Activated CD4-positive, alpha-beta T cell treated with anti-CD3 and anti-CD28 coated beads, Interleukin-10, Interleukin-2, amounts not matched to agents 100 ng/mL and 50 ng/mL, durations not matched to agents 16 hours and 8 hours (primary cell): Measurements from ENCODE around the gene ANGPTL8.
A peak's percentile ranks its signal among the peaks of the same experiment; 100 is the strongest.

ENCODE experiments used
- DNase-seq: peaks from one replicate; pipeline ENCODE4 v3.0.0-alpha.2; 2020

Gene ANGPTL8

DNA sequence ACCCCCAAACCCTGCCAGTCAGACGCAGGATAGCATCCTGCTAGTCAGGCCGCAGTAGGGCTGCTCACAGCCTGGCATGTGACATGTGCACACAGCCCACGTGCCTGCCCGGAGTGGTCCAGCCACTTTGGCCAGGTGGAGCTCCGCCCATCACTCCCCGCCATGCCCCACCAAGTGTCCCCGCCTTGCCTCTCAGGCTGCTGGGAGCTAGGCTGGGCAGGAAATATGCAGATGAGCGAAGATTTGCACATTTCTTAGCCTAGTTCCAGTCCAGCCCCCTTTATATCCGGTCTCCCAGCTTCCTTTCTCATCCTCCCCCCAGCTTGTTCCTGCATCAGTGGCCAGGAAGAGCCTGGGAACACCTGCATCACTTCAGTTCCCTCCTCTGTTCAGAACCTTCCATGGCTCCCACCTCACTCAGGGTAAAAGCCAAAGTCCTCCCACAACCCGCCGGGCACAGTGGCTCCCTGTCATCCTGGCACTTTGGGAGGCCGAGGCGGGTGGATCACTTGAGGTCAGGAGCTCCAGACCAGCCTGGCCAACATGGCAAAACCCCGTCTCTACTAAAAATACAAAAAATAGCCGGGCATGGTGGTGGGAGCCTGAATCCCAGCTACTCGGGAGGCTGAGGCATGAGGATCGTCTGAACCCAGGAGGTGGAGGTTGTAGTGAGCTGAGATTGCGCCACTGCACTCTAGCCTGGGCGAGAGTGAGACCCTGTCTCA is 25.2 kb downstream of the ANGPTL8 start:
- no peak for DNase-seq

- DNase-seq: no peak
These were observed 25.9 kb downstream of the ANGPTL8 start for GRCh38 chr19:11265177-11265784.

DNA sequence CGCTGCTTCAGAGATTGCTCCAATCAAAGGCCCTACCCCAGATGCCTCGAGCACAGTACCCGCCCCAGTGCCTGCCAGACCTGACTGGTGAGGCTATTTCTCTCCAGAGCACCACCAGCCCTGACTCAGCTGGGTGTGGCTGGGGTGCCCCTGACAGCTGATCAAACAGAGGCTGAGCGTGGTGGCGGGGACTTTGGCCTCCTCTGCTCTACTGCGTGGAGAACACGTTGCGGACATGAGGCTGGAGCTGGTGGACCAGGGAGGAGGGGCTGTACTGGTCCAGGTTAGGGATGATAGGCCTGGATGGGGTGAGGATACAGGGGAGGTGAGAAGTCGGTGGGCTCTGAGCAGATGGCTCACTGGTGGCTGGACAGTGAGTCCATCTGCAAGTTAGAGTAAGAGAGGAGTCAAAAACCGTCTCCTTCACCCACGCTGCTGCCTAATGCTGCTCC is 26.4 kb downstream of the ANGPTL8 start:
- DNase-seq: no peak

GRCh38 chr19:11267316-11268085 is 28.1 kb downstream of the ANGPTL8 start:
- no peak for DNase-seq

- no peak for DNase-seq
These were observed 29.4 kb downstream of the ANGPTL8 start for GRCh38 chr19:11268783-11269267.

DNA sequence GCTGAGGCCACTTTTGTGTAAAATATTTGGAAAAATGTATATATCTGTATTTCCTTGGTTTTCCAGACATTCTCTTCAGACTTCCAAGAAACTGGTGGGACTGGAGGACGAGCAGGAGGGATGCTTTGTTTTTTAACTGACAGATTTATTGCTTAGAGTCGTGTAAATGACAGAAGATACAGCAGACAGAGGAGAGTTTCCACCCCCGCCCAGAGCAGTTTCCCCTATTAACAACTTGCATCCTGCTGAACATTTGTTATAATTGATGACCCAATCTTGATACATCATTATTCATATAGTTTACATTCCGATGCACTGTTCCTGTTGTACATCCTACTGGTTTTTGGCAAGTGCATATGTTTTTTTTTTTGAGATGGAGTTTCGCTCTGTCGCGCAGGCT is 30.0 kb downstream of the ANGPTL8 start:
- DNase-seq: no peak

- no peak for DNase-seq
These were observed 33.9 kb downstream of the ANGPTL8 start for GRCh38 chr19:11273296-11273695.

- DNase-seq: no peak
These were observed 34.6 kb downstream of the ANGPTL8 start for GRCh38 chr19:11273989-11274388.

GRCh38 chr19:11274533-11275086 is 35.2 kb downstream of the ANGPTL8 start:
- no peak for DNase-seq

GRCh38 chr19:11278670-11279069 is 39.3 kb downstream of the ANGPTL8 start:
- no peak for DNase-seq

- DNase-seq: peak; percentile 86
These were observed 40.3 kb downstream of the ANGPTL8 start for GRCh38 chr19:11279505-11280236.

DNA sequence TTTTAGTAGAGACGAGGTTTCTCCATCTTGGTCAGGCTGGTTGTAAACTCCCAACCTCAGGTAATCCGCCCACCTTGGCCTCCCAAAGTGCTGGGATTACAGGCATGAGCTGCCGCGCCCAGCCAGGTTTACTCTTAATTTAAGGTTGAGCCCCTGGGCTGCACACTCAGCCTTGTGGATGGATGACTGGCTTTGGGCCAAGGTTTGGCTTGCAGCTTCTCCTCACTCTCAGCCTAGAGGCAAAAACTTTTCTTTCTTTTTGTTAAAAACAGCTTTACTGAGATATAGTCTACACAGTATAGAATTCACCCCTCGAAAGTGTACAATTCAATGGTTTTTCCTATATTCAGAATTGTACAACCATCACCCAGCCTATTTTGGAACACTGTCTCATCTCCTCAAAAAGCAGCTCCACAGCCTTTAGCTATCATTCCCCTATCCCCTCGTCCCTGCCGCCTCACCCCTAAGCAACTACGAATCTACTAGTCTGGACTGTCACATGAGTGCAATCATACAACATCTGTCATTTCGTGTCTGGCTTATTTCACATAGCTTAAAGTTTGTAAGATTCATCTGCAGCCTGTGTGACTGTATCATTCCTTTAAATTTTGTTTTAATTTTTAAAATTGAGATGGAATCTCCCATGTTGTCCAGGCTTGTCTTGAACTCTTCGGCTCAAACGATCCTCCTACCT is 42.1 kb downstream of the ANGPTL8 start:
- DNase-seq: no peak

GRCh38 chr19:11284515-11284914 is 45.1 kb downstream of the ANGPTL8 start:
- DNase-seq: no peak

GRCh38 chr19:11286312-11286974 is 47.0 kb downstream of the ANGPTL8 start:
- no peak for DNase-seq

DNA sequence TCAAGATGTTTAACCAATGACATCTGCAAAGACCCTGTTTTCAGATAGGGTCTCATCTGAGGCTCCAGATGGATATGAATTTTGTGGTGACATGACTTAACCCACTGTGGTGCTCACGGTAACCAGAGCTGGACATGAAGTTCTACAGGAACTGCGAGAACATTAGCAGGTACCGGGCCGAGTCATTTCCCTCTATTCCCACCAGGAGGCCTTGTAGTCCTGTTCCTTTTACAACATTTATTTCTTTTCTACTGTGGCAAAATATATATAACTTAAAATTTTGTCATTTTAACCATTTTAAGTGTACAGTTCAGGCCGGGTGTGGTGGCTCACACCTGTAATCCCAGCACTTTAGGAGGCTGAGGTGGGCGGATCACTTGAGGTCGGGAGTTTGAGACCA is 48.9 kb downstream of the ANGPTL8 start:
- DNase-seq: no peak

DNA sequence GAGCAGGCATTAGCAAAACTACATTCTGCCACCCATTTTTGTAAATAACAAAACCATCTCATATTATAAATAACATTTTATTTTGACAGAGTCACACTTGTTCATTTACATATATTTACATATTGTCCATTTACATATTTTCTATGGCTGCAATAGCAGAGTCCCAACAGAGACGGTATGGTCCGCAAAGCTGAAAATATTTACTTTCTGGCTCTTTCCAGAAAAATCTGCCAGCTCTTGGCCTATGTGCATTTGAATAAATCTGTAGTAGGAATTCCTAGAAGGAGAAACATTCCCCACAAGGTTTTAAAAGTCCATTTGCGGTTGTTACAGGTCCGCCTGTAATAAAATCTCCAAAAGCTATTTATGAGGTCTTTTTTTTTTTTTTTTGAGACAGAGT is 50.8 kb downstream of the ANGPTL8 start:
- no peak for DNase-seq

DNA sequence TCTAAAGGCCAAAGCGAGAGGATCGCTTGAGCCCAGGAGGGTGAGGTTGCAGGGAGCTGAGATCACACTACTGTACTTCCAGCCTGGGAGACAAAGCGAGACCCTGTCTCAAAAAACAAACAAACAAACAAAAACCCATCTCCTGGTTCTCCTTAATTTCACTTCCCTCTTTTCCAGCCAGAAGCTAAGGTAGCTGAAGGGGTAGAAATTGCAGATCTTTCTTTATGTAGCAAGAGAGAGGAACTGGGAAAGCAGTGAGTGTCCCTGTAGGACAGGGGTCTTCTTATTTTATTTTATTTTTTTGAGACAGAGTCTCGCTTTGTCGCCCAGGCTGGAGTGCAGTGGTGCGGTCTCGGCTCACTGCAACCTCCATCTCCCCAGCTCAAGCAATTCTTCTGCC is 52.0 kb downstream of the ANGPTL8 start:
- no peak for DNase-seq
